DMS114 treated with DMSO at 0.1 percent for 48 hours (cell line): ENCODE data around the gene HHIPL1.

Source experiments
- DNase-seq: peaks from one replicate; lab custom pipeline; 2025; ENCODE audit not compliant: unreplicated experiment; lab: John Stamatoyannopoulos, UW

Gene HHIPL1

DNA sequence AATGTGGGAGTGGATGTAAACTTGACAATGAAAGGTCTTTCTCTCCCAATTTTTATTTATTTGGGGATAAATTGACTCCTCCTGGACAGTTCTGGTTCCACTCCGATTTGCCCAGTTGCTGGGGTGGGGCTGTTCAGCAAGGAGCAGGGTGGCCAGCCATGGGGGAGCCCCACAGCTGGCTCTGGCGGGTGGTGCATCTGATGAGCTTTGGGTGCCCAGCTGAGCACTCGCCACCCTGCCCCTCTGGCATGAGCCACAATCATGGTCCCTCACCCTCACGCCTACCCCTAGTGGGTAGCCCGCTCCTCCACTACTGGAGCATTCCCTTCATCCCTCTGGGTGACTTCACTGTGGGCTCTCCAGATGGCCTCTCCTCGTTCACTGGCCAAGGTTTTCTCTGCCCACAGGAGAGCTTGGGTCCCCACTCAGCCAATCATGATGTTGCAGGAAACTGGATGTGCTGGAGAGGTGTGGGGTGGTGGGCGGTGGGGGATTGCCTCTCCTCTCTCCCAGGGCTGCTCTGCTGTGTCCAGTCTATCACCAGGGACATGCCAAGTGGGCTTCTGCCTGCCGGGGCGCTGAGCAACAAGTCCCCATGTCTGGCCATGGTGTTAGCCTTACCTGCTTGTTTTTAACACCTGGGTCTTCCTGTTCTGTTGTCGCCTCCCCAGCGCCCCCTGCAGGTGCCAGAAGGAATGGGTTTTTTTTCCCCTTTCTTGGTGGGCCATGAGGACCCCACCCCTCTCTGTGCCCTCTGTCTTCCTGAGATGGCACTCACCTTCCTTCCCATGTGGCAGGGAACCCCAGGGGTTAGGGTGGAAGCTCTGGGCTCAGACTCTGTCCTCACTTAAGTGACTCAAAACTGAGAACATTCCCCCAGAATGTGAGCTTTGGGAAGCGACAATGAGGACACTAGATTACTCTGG is 42.6 kb downstream of the HHIPL1 start:
- no peak for DNase-seq

DNA sequence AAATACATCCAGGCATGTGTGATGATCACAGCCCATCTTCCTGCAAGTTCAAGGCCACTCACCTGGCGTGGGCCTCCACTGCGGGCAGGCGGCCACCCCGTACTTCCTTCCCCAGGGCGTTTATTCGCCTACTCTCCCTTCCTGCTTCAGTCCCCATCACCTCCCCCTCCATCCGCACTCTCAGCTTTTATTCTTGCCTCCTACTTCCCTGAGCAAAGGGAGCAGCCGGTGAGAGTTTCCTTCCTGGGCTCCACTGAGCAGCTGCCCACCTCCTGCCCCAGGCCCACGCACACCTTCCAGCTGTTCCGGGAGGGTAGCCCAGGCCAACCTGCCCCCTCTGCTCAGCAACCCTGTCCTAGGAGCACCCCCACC is 43.3 kb downstream of the HHIPL1 start:
- DNase-seq = no peak

DNA sequence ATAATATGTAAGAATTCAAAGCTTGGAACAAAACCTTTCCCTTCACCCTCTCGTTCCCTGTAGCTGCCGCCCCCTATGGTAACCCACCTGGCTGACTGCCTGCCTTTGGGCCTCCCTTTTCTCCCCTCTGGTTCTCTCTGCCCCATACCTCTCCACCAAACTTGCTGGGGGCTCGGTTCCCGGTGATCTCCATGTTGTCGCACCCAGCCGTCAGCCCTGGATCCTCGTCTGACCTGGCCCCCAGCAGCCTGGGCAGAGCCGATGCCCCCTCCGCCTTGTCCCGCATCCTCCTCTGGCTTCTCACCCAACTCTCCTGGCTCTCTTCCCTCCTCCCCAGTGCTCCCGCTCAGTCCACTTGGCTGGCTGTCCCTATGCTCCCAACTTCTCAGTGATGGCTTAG is 43.7 kb downstream of the HHIPL1 start:
- DNase-seq = no peak

DNA sequence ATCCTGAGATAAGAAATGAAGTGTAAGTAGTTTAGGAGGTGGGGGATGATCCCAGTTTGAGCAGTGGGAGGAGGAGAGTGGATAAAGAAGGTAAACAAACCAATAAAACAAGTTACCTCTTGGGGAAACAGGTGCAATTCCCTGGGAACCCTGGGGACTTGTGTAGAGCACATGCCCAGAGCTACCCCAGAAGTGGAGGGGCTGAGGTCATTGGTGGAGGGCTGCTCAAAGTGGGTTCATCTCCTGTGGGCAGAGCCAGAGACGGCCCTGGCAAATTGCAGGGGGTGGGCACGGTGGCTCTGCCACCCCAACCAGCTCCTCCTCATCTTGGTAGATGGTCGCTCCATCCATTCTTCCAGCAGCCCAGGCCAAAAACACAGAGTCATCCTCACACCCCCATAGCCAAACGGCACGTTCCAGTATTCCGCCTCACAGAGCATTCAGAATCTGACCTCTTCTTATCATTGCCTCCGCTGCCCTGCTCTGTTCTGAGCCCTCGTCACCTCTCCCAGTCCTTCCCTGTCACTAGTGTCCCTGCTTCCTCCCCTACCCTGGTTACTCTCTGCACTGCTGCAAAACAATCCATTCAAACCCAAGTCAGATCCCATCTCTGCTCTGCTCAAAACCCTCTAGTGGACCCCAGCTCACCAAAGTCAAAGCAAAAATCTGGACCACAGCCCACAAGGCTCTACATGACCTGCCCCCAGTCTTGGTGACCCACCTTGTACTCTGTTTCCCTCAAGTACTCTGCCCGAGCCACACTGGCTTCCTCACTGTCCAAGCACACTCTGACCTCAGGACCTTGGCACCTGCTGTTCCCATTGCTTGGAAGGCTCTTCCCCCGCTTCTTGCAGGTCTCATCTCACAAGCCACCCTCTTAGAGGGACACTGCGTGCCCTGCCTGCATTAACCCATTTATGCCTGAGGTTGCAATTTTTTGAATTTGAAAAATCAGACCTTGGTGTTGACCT is 44.6 kb downstream of the HHIPL1 start:
- no peak for DNase-seq

DNA sequence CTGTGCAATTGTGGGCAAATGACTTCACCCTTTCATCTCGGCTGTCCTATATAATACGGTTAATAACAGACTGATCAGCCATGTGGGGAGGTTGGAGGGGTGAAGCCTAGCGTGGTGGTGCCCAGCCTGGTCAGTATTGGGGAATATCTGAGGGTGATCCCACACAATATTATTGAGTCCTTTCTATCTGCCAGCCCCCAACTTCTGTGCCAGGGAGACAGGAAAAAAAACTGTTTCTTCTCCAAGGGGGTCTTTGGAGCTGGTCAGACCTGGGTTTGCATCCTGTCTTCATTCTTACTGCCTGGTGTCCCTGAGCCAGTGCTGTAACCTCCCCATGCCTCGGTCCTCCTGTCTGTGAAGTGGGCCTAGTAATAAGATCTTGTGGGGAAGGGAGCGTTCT is 45.7 kb downstream of the HHIPL1 start:
- no peak for DNase-seq

DNA sequence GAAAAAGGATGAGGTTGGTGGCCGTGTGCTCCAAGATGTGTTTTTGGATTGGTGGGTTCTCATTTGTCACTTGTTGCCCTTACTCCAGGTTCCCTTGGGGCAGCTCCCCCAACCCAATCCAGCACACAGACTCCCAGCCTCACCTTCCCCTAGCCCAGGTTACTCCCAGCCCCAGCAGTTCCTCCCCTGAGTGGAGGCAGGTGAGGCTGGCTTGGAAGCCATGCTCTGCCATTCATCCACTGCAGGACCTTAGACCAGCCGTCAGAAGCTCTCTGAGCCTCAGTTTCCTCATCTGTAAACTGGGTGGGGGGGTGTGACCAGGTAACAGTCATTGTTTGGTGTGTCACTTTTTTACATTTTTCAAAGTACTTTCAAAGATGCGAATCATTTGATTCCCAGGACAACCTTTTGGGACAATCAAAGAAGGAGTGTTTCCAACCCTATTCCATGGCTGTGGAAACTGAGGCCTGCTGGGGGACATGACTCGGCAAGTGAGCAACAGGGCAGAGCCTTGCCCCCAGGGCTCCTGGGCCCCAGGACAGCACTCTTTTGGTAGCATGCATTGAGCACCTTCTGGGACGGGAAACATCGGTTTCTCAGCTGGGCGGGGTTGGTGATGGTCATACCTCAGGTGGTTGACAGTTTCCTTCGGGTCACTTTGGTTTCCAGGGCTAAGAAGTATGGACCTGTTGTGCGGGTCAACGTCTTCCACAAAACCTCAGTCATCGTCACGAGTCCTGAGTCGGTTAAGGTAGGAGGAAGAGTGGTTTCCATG is 46.4 kb downstream of the HHIPL1 start:
- DNase-seq = no peak

DNA sequence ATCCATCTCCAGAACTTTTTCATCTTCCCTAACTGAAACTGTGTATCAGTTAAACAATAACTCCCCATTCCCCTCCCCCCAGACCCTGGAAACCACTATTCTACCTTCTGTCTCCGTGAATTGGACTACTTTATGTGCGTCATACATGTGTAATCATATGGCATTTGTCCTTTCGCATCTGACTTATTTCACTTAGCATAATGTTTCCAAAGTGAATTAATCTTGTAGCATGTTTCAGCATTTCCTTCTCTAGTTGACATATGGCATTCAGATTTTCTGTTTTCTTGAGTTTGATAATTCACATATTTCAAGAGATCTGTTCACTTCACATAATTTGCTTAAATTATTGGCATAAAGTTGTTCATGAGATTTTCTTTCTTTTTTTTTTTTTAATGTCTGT is 49.0 kb downstream of the HHIPL1 start:
- no peak for DNase-seq

DNA sequence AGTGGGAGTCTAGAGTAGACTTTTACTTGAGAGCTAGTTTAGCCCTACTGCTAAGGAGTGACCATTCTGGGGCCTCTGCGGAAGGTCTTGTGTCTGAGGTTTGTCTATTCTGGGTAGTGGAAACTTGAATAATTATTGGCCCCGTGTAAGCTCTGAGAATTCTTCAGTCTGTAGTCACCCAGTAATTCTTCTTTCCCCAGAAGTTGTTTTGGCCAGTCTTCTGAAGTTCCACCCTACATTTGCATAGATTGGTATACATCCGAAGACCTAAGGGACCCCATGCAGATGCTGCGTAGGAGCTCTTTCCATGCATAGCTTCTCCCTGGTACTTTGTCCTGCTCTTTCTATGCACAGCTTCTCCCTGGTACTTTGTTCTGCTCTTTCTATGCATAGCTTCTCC is 52.0 kb downstream of the HHIPL1 start:
- no peak for DNase-seq

DNA sequence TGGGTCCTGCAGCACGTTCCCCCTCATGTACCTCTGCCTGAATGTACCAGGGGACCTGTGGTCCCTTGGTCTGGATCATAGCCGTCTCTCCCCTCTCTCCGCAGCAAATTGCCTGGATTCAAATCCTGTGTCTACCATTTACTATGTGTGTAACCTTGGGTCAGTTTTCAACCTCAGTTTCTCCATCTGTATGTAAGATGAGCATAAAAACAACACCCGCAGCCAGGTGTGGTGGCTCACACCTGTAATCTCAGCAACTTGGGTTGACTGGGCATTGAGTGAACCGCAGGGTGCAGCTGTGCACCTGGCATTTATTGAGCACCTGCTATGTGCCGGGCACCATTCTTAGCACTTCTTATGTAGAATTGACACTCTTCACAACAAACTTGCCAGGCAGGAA is 53.3 kb downstream of the HHIPL1 start:
- DNase-seq = no peak

DNA sequence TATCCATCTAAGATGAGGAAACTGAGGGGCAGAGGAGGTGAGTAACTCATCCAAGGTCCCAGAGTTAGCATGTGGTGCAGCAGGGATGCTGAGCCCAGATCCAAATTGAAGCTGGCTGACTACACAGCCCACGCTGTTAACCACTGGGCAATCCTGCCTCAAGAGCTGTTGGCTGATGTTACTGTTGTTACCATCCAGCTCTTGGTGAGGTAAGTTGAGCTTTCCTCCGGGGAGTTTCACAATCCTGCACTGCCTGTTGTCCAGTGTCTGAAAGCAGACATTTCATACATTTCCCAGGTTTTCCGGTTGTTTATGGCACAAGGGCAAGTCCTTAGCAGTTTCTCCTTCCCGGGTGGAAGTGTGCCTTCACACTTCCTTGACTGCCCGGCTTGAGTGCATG is 53.7 kb downstream of the HHIPL1 start:
- DNase-seq = no peak

DNA sequence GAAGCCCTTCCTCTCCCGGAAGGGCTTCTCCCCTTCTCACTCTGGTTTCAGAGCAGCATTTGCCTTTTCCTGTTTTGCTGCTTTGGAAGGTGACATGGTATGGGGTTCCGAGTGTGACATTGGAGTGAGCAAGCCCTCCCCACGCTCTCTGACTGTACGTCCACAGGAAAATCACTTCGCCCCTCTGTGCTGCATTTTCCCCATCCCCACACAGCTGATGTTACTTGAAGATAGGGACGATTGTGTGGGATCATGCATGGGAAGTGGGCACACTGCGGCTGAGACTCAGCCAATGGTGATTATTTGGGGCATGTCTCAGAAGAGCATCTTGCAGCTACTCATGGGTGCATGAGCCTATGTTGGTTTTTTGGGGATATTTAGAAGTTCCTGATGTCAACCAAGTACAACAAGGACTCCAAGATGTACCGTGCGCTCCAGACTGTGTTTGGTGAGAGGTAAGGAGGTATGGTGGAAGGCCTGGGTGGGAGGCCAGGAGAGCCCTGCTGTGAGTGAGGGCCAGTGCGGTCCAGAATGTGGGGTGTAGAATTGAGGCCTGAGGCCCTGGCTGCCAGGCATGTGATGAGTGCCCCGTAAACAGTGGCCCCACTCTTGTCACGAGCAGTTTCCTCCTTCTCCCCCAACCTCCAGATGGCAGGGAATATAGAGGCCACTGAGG is 54.3 kb downstream of the HHIPL1 start:
- no peak for DNase-seq

DNA sequence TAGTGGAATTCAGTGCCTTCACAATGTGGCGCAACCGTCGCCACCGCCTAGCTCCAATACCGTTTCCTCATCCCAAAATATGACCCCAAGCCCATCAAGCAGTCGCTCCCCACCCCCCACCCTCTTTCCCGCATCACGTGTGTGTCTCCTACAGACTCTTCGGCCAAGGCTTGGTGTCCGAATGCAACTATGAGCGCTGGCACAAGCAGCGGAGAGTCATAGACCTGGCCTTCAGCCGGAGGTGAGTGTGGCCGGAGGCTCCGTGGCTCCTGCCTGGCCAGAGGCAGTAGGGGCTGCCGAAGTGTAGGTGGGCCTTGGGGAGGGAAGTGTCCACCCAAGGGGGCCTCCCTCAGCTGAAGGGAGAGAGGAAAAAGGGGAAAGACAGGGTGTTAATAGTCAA is 54.9 kb downstream of the HHIPL1 start:
- no peak for DNase-seq

DNA sequence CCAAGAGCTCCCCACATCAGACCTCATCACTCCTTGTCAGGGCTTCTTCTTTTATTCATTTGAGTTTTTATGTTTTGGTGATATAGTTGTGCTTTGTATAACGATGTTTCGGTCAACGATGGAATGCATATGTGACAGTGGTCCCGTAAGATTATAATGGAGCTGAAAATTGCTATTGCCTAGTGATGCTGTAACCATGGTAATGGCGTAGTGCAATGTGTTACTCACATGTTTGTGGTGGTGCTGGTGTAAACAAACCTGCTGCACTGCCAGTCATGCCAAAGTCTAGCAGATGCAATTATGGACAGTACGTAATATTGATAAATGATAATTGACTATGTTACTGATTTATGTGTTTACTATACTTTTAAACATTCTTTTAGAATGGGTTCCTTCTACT is 55.5 kb downstream of the HHIPL1 start:
- no peak for DNase-seq

DNA sequence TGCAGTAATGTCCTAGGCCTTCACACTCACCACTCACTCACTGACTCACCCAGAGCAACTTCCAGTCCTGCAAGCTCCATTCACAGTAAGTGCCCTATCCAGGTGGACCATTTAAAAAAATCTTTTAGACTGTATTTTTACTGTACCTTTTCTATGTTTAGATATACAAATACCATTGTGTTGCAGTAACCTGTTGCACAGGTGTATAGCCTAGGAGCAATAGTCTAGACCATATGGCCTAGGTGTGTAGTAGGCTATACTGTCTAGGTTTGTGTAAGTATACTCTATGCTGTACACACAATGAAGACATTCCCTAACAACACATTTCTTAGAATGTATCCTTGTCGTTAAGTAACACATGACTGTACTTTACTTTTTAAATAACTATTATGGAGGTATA is 56.3 kb downstream of the HHIPL1 start:
- DNase-seq = no peak

DNA sequence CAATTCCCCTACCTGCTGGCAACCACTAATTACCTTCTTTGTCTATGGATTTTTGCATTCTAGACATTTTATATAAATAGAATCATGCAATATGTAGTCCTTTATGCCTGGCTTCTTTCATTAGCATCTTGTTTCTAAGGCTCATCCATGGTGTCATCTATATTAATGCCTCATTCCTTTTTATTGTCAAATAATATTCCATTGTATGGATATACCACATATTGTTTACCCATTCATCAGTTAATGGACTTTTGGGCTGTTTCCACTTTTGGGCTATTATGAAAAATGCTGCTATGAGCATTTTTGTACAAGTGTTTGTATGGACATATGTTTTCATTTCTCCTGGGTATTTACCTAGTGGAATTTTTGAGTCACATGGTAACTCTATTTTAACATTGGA is 57.2 kb downstream of the HHIPL1 start:
- DNase-seq = no peak

DNA sequence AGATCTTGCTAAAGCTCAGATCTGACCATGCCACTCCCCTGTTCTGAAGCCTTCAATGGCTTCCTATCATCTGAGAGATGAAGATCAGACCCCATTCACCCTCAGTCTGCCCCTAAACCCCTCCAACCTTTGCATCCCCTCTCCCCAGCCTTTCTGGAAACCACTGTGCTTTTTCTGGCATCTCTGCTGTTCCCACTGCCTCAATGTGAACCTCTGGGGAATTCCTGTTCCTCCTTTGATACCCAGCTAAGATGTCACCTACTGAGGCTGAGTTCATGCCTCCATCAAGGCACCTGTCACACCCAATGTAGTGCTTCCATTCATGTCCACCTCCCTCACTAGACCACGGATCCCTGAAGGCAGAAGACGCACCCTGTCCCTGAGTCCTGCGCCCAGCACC is 58.5 kb downstream of the HHIPL1 start:
- no peak for DNase-seq

DNA sequence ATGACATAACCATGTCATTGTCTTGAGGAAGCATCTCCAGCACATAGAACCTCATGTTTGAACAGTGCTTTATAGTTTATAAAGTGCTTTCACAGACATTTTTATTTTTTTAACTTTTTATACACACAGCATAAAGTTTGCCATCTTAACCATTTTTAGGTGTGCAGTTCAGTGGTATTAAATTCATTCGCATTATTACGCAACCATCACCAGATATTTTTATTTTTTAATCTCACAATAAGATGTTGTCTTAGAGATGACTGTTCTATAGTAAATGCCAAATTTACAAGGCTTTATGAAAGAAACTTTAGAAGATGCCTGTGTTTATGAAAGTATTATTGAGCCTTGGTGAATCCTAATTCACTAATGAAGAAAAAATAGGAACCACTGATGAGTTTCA is 59.1 kb downstream of the HHIPL1 start:
- no peak for DNase-seq

DNA sequence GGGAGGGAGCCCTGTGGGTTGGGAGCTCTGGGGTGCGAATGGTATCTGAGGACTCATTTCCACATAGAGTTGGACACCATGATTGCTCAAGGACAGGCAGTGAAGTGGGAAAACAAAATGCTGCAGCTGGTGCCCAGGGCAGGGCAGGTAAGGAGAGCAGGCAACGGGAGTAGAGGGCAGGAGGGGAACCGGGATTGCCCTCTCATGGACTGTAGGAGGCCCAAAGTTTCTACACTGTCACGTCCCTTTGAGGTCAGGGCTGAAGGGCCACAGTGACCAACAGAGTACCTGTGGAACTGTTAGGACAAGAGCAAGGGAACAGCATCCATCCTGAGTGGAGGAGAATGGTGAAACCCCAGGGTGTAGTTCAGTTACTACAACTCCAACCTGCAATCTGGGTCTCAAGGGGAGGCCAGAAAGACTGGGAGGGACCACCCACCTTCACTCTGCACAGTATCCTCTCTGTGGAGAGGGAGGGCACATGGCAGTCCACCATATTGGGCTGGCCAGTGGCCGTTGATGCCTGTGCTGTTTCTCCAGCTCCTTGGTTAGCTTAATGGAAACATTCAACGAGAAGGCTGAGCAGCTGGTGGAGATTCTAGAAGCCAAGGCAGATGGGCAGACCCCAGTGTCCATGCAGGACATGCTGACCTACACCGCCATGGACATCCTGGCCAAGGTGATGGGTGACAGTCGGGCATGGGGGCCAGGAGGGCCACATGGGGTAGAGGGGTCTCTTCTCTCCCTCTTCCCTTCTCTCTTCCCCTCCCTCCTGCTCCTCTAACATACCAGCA is 61.4 kb downstream of the HHIPL1 start:
- no peak for DNase-seq

DNA sequence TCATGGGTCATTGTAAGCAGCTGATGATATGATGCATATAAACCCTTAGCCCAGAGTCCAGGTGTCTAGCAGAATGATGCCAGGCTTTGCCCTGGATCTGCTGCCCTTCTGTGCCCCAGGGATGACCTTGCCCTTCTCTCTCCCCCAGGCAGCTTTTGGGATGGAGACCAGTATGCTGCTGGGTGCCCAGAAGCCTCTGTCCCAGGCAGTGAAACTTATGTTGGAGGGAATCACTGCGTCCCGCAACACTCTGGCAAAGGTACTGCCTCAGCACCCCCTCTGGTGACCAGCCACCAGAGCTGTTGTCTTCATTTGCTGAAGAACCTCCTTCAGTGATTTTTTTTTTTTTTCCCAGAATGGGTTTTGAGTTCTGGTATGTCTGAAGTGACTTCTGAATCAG is 62.5 kb downstream of the HHIPL1 start:
- no peak for DNase-seq

DNA sequence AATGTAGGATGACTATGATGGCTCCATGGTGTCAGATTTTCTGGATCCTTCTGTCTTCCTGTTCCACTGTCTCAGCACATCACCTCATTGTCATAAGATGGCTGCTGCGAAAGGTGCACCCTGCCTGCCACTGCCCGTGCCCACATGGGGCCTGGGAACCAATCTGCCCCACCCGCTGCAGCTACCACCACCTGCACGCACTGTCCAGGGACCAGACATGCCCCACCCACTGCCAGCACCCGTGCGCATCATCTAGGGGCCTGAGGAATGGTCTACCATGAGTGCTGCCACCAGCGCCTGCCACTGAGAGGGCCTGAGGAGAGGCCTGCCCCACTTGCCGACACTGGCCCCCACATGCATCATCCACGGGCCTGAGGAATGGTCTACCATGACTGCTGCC is 63.0 kb downstream of the HHIPL1 start:
- no peak for DNase-seq
